MCF 10A (cell line): ENCODE data around the gene EHMT1. TPM values are rescaled to one million over a fixed set of nuclear protein-coding genes. Genes with fewer than 3 reads are reported as not detected.

Source experiments
- BruUV-seq: library from RNA; stranded (reverse); fragments of 400-500 nt; replicated peaks from 2 replicates; lab custom pipeline; 2021; lab: Mats Ljungman, UMichigan
- CTCF ChIA-PET: fragments of 300-600 bp; sonication (Branson Sonifier 250); formaldehyde crosslinking; extraction: SDS; loops from one replicate; lab custom pipeline; 2021; ENCODE audit warnings: antibody characterized with exemption, inconsistent platforms; lab: Yijun Ruan, JAX
- POLR2A ChIA-PET: fragments of 300-600, 350-650 bp; sonication (Branson Sonifier 250); formaldehyde crosslinking; extraction: SDS; loops from one replicate; lab custom pipeline; 2020; ENCODE audit warnings: antibody characterized with exemption, inconsistent platforms; lab: Yijun Ruan, JAX
- DNase-seq: peaks from one replicate; pipeline ENCODE4 v3.0.0-alpha.2; 2018; ENCODE audit not compliant: unreplicated experiment
- H3K27ac Mint-ChIP-seq: one replicate; pipeline ENCODE4 v1.8.0; 2022; ENCODE audit warnings: mild to moderate bottlenecking, low read depth, mixed read lengths; ENCODE audit not compliant: unreplicated experiment
- H3K27me3 Mint-ChIP-seq: one replicate; pipeline ENCODE4 v1.8.0; 2022; ENCODE audit warnings: mixed read lengths; ENCODE audit not compliant: insufficient read depth, unreplicated experiment
- H3K36me3 Mint-ChIP-seq: one replicate; pipeline ENCODE4 v1.8.0; 2022; ENCODE audit warnings: mild to moderate bottlenecking, moderate library complexity, mixed read lengths; ENCODE audit not compliant: insufficient read depth, unreplicated experiment
- H3K4me1 Mint-ChIP-seq: one replicate; pipeline ENCODE4 v1.8.0; 2022; ENCODE audit warnings: mixed read lengths; ENCODE audit not compliant: insufficient read depth, unreplicated experiment
- H3K4me3 Mint-ChIP-seq: one replicate; pipeline ENCODE4 v1.8.0; 2022; ENCODE audit warnings: mild to moderate bottlenecking, moderate library complexity, mixed read lengths; ENCODE audit not compliant: unreplicated experiment
- H3K9me3 Mint-ChIP-seq: one replicate; pipeline ENCODE4 v1.8.0; 2022; ENCODE audit warnings: mixed read lengths; ENCODE audit not compliant: unreplicated experiment
- CTCF ChIP-seq: fragments of 200-600 bp; IDR thresholded peaks from one replicate; pipeline ENCODE4 v1.8.0; 2022; ENCODE audit warnings: antibody characterized with exemption, mild to moderate bottlenecking; ENCODE audit not compliant: unreplicated experiment
- intact Hi-C: fragments of 100-400 bp; cut with micrococcal nuclease; formaldehyde crosslinking; loops from 2 replicates; pipeline ENCODE4 v1.14.1; 2022
- total RNA-seq: library from RNA; stranded (reverse); gene quantifications from 2 replicates; pipeline ENCODE4 v1.2.3, GENCODE V29; 2022

Gene EHMT1
- total RNA-seq, 1 experiment from 2014 or later = 79.7 TPM

GRCh38 chr9:137602661-137603060 lies 16.1 kb upstream of the EHMT1 start:
- intact Hi-C loops = no loop called here
- H3K4me3 Mint-ChIP-seq = no peak overlapping the region
- no peaks in the 10 kb centered on the region for H3K27me3 Mint-ChIP-seq
- DNase-seq = no peak
- POLR2A ChIA-PET = interaction anchor here (0.6 to 1.1 kb wide), 4 partner anchors 9 to 24 kb away, joined by 3 to 7 read pairs (median 5); partner anchors contain the start of genes DPH7 and EHMT1
- no peak for TF ChIP-seq CTCF
- CTCF ChIA-PET = interaction anchor here (1.3 kb wide), 1 partner anchor 23 kb away, joined by 4 read pairs; no protein-coding TSS in a partner anchor
- H3K36me3 Mint-ChIP-seq = no peaks in the 10 kb centered on the region
- BruUV-seq = no TSS peak
- H3K9me3 Mint-ChIP-seq = no peaks in the 10 kb centered on the region
- peaks cover 29% of the 10 kb centered on the region for H3K4me1 Mint-ChIP-seq
- H3K27ac Mint-ChIP-seq = no peak overlapping the region

GRCh38 chr9:137603879-137604278 lies 14.9 kb upstream of the EHMT1 start:
- Mint-ChIP-seq H3K36me3 (peaks cover 8% of the 10 kb centered on the region), H3K4me1 (peaks cover 22% of the 10 kb centered on the region), H3K9me3 (no peaks in the 10 kb centered on the region), H3K4me3 (peak overlapping the region; percentile 38), H3K27ac (no peak overlapping the region), H3K27me3 (no peaks in the 10 kb centered on the region)
- ChIA-PET POLR2A (interaction anchor here (1.1 kb wide), 1 partner anchor 10 kb away, joined by 5 read pairs; no protein-coding TSS in a partner anchor), CTCF (interaction anchor here (0.7 to 1.3 kb wide), 4 partner anchors 25 to 69 kb away, joined by 3 to 4 read pairs (median 4); no protein-coding TSS in a partner anchor)
- no TSS peak for BruUV-seq
- DNase-seq = no peak
- TF ChIP-seq CTCF = no peak
- intact Hi-C loops = no loop called here

GRCh38 chr9:137604345-137605086 lies 14.3 kb upstream of the EHMT1 start:
- ChIA-PET CTCF (no interaction called here), POLR2A (interaction anchor here (0.9 to 1.4 kb wide), 5 partner anchors 13 to 52 kb away, joined by 4 to 18 read pairs (median 7); partner anchors contain the start of genes DPH7, EHMT1, MRPL41 and ZMYND19)
- no peak for DNase-seq
- no peak for TF ChIP-seq CTCF
- intact Hi-C loops = no loop called here
- H3K27ac Mint-ChIP-seq = no peak overlapping the region
- no peaks in the 10 kb centered on the region for H3K27me3 Mint-ChIP-seq
- H3K4me3 Mint-ChIP-seq = peak overlapping the region; percentile 87
- BruUV-seq = no TSS peak
- H3K9me3 Mint-ChIP-seq = no peaks in the 10 kb centered on the region
- H3K4me1 Mint-ChIP-seq = peaks cover 22% of the 10 kb centered on the region
- H3K36me3 Mint-ChIP-seq = peaks cover 14% of the 10 kb centered on the region
